H1 (cell line): Measurements from ENCODE around the gene RABL3. TPM values are rescaled to one million over a fixed set of nuclear protein-coding genes. Genes with fewer than 3 reads are reported as not detected.

ENCODE experiments used
- CTCF ChIA-PET: fragments of 300-600 bp; sonication (Branson Sonifier 250); formaldehyde crosslinking; loops from one replicate; lab custom pipeline; 2021; ENCODE audit not compliant: partially characterized antibody; lab: Charles Lee
- POLR2A ChIA-PET: fragments of 300-600 bp; sonication (Branson Sonifier 250); formaldehyde crosslinking; loops from one replicate; lab custom pipeline; 2021; ENCODE audit warnings: inconsistent platforms; ENCODE audit not compliant: partially characterized antibody; lab: Charles Lee
- DNase-seq, 2 experiments: peaks; one replicate each; pipeline versions ENCODE4 v3.0.0 to v3.0.0-alpha.2; 2010 to 2022; ENCODE audit warnings: low spot score in 2 of 2, low read depth in 1 of 2, mixed read lengths in 1 of 2
- FAIRE-seq: peaks from 2 replicates; lab custom pipeline; 2011; peaks lifted over from hg19 to GRCh38; lab: Jason Lieb, UNC
- H2AFZ ChIP-seq: 2 replicates; pipeline ENCODE4 v1.8.1; 2012; ENCODE audit warnings: low read length, inconsistent platforms
- H2AK5ac ChIP-seq: 2 replicates; pipeline ENCODE4 v1.6.1; 2013; ENCODE audit warnings: low read depth, low read length
- H2BK120ac ChIP-seq: replicated peaks from 2 replicates; pipeline ENCODE3; 2013; ENCODE audit warnings: low read depth, low read length, inconsistent platforms
- H2BK12ac ChIP-seq: 2 replicates; pipeline ENCODE4 v1.6.1; 2013; ENCODE audit warnings: low read depth, low read length
- H2BK15ac ChIP-seq: 2 replicates; pipeline ENCODE4 v1.6.1; 2013; ENCODE audit warnings: low read length
- H2BK20ac ChIP-seq: 2 replicates; pipeline ENCODE4 v1.6.1; 2013; ENCODE audit warnings: low read length
- H2BK5ac ChIP-seq: 2 replicates; pipeline ENCODE4 v1.6.1; 2013; ENCODE audit warnings: low read depth, low read length
- H3K14ac ChIP-seq: 2 replicates; pipeline ENCODE4 v1.6.1; 2013; ENCODE audit warnings: inconsistent platforms; ENCODE audit not compliant: insufficient read length
- H3K18ac ChIP-seq: 2 replicates; pipeline ENCODE4 v1.6.1; 2013; ENCODE audit warnings: low read length; ENCODE audit errors: extremely low read depth
- H3K23ac ChIP-seq: 2 replicates; pipeline ENCODE4 v1.6.1; 2013; ENCODE audit warnings: inconsistent platforms; ENCODE audit not compliant: insufficient read length
- H3K23me2 ChIP-seq: 2 replicates; pipeline ENCODE4 v1.6.1; 2013; ENCODE audit warnings: low read depth, low read length
- H3K27ac ChIP-seq: 2 replicates; pipeline ENCODE4 v1.6.1; 2011; ENCODE audit warnings: low read depth, low read length, inconsistent platforms
- H3K27me3 ChIP-seq, 4 experiments: replicated peaks in 1 of 4; 1 replicate in 1 of 4; 2 replicates in 3 of 4; pipeline versions ENCODE4 v1.6.1 to v1.8.1; 2011 to 2013; ENCODE audit warnings: low read length in 3 of 4, mild to moderate bottlenecking in 3 of 4, inconsistent platforms in 2 of 4, mixed read lengths in 2 of 4, moderate library complexity in 1 of 4; ENCODE audit not compliant: control insufficient read depth in 3 of 4, insufficient read depth in 3 of 4; ENCODE audit errors: extremely low read depth in 1 of 4
- H3K36me3 ChIP-seq, 4 experiments: 2 replicates each; pipeline versions ENCODE4 v1.6.1 to v1.8.1; 2011 to 2013; ENCODE audit warnings: mild to moderate bottlenecking in 4 of 4, low read length in 3 of 4, moderate library complexity in 2 of 4, control low read depth in 1 of 4, inconsistent platforms in 1 of 4; ENCODE audit not compliant: insufficient read depth in 4 of 4, control insufficient read depth in 2 of 4
- H3K4ac ChIP-seq: replicated peaks from 2 replicates; pipeline ENCODE3; 2013; ENCODE audit warnings: low read length, low read depth, mixed read lengths, inconsistent platforms; ENCODE audit not compliant: insufficient read length
- H3K4me1 ChIP-seq, 4 experiments: replicated peaks in 1 of 4; 1 replicate in 1 of 4; 2 replicates in 3 of 4; pipeline versions ENCODE4 v1.6.1 to v1.8.1; 2011 to 2013; ENCODE audit warnings: low read length in 3 of 4, inconsistent platforms in 2 of 4, mixed read lengths in 1 of 4; ENCODE audit not compliant: insufficient read depth in 4 of 4, control insufficient read depth in 3 of 4
- H3K4me2 ChIP-seq, 2 experiments: 2 replicates each; pipeline versions ENCODE4 v1.6.1 to v1.8.1; 2011 to 2013; ENCODE audit warnings: low read depth in 2 of 2, low read length in 2 of 2, control low read depth in 1 of 2, inconsistent platforms in 1 of 2, mild to moderate bottlenecking in 1 of 2; ENCODE audit not compliant: insufficient read depth in 1 of 2
- H3K4me3 ChIP-seq, 4 experiments: fragments of 200-600, 300-600 bp in 1 of 4; sonication (generic), shearing (Covaris generic), sonication (Bioruptor Twin) in 1 of 4; 2 replicates each; pipeline versions ENCODE4 v1.5.1 to v1.8.1; 2011 to 2016; ENCODE audit warnings: low read length in 4 of 4, low read depth in 3 of 4, control low read depth in 2 of 4, inconsistent platforms in 2 of 4, mild to moderate bottlenecking in 2 of 4, mixed read lengths in 1 of 4, moderate library complexity in 1 of 4; ENCODE audit not compliant: insufficient read depth in 2 of 4; ENCODE audit errors: extremely low read depth in 1 of 4
- H3K56ac ChIP-seq: replicated peaks from 2 replicates; pipeline ENCODE3; 2013; ENCODE audit warnings: low read depth, mild to moderate bottlenecking, mixed read lengths, low read length, inconsistent platforms; ENCODE audit not compliant: insufficient read length
- H3K79me1 ChIP-seq: 2 replicates; pipeline ENCODE4 v1.6.1; 2013; ENCODE audit warnings: low read depth, low read length, control low read depth
- H3K79me2 ChIP-seq, 2 experiments: 2 replicates each; pipeline versions ENCODE4 v1.6.1 to v1.8.1; 2012 to 2013; ENCODE audit warnings: low read length in 2 of 2, mild to moderate bottlenecking in 2 of 2, inconsistent platforms in 1 of 2; ENCODE audit not compliant: insufficient read depth in 2 of 2, control insufficient read depth in 1 of 2
- H3K9ac ChIP-seq, 4 experiments: replicated peaks in 1 of 4; 1 replicate in 1 of 4; 2 replicates in 3 of 4; pipeline versions ENCODE4 v1.6.1 to v1.8.1; 2011 to 2013; ENCODE audit warnings: low read depth in 3 of 4, low read length in 3 of 4, control low read depth in 2 of 4, mild to moderate bottlenecking in 2 of 4, moderate library complexity in 2 of 4, inconsistent platforms in 1 of 4; ENCODE audit errors: extremely low read depth in 1 of 4
- H3K9me3 ChIP-seq, 2 experiments: 2 replicates each; pipeline versions ENCODE4 v1.6.1 to v1.8.1; 2012 to 2013; ENCODE audit warnings: mild to moderate bottlenecking in 2 of 2, moderate library complexity in 2 of 2, control low read depth in 1 of 2, inconsistent platforms in 1 of 2, low read depth in 1 of 2, low read length in 1 of 2, mixed read lengths in 1 of 2; ENCODE audit not compliant: insufficient read depth in 2 of 2
- H4K20me1 ChIP-seq, 2 experiments: replicated peaks in 1 of 2; 2 replicates each; pipeline versions ENCODE3 to v1.8.1; 2011 to 2013; ENCODE audit warnings: inconsistent platforms in 2 of 2, low read length in 2 of 2, mild to moderate bottlenecking in 1 of 2; ENCODE audit not compliant: insufficient read depth in 2 of 2, control insufficient read depth in 1 of 2
- H4K5ac ChIP-seq: 2 replicates; pipeline ENCODE4 v1.6.1; 2013; ENCODE audit warnings: low read length, low read depth, mixed read lengths, inconsistent platforms; ENCODE audit not compliant: insufficient read length
- H4K8ac ChIP-seq: 2 replicates; pipeline ENCODE4 v1.8.0; 2013; ENCODE audit warnings: mild to moderate bottlenecking, moderate library complexity, low read length, inconsistent platforms; ENCODE audit not compliant: insufficient read depth; ENCODE audit errors: extremely low read depth
- H4K91ac ChIP-seq: replicated peaks from 2 replicates; pipeline ENCODE3; 2013; ENCODE audit warnings: low read length, mixed read lengths, inconsistent platforms; ENCODE audit not compliant: insufficient read length
- BACH1 ChIP-seq: IDR thresholded peaks from 2 replicates; pipeline ENCODE4 v1.6.1; 2012; ENCODE audit warnings: low read length, improper control_type of control experiment
- CREB1 ChIP-seq: IDR thresholded peaks from 2 replicates; pipeline ENCODE4 v1.6.1; 2012; ENCODE audit warnings: inconsistent platforms
- GABPA ChIP-seq: IDR thresholded peaks from 2 replicates; pipeline ENCODE4 v1.6.1; 2011; ENCODE audit warnings: mild to moderate bottlenecking, low read length, moderate library complexity, borderline replicate concordance; ENCODE audit not compliant: insufficient read depth
- PHF8 ChIP-seq: fragments of 200-600 bp; sonication (generic); conservative IDR thresholded peaks from 2 replicates; pipeline ENCODE4 v1.7.1; 2012; ENCODE audit warnings: low read depth, mild to moderate bottlenecking, inconsistent platforms, low read length, moderate library complexity
- POLR2AphosphoS5 ChIP-seq: IDR thresholded peaks from 2 replicates; pipeline ENCODE4 v1.6.1; 2011; ENCODE audit warnings: low read depth, low read length
- RNF2 ChIP-seq: fragments of 200-900, 300-1000 bp; sonication (generic); IDR thresholded peaks from 2 replicates; pipeline ENCODE4 v1.7.1; 2016; ENCODE audit warnings: borderline replicate concordance, low read depth, mild to moderate bottlenecking, antibody characterized with exemption, low read length; ENCODE audit not compliant: poor library complexity, severe bottlenecking; ENCODE audit errors: missing control alignments
- TCF12 ChIP-seq: IDR thresholded peaks from 2 replicates; pipeline ENCODE4 v1.6.1; 2011; ENCODE audit warnings: low read depth, mild to moderate bottlenecking, low read length
- WGBS, 2 experiments: shearing (Covaris generic) in 1 of 2; methylation state at CpG; one replicate each; pipeline versions ENCODE4 v1.1.6 to v1.1.7; 2013 to 2015; ENCODE audit warnings: low lambda C conversion rate in 2 of 2, mixed read lengths in 2 of 2, inconsistent platforms in 1 of 2, low coverage in 1 of 2, missing lambda C conversion rate in 1 of 2; ENCODE audit not compliant: insufficient replicate concordance in 2 of 2, insufficient coverage in 1 of 2, insufficient read length in 1 of 2; ENCODE audit errors: extremely low coverage in 1 of 2, missing lambda C conversion rate in 1 of 2; 5-methylcytosine and 5-hydroxymethylcytosine counted together
- polyA plus RNA-seq, 7 experiments: library from polyadenylated mRNA; depleted of rRNA in 3 of 7; stranded (reverse) in 5 of 7; unstranded in 2 of 7; fragments of >200 nt in 5 of 7; fragments of 200-250 nt in 2 of 7; gene quantifications; 1 replicate in 5 of 7; 2 replicates in 1 of 7; 4 replicates in 1 of 7; pipeline versions ENCODE4 v1.2.1 to v1.2.3, GENCODE V29; 2011 to 2013; ENCODE audit warnings: missing spikeins in 2 of 7, mixed read lengths in 2 of 7
- total RNA-seq: library from RNA; stranded (reverse); fragmentation: NEBNext Ultra II Directional; extraction: Animal tissue kit (Norgen Biotek cat#: 25700); gene quantifications from 2 replicates; pipeline ENCODE4 v1.2.1, GENCODE V29; 2021

RABL3 gene
- total and polyA plus RNA-seq, 2 of the 8 experiments (the other 6 are each of a cell fraction or from before 2014, with no cell fraction given) = 4.4 to 19.2 TPM

- Histone ChIP-seq H3K4me3 (no peak overlapping the region), H3K9me3 (no peaks in the 10 kb centered on the region), H3K79me1 (no peaks in the 10 kb centered on the region), H3K27ac (no peak overlapping the region), H3K9ac (no peak overlapping the region), H2AFZ (no peak overlapping the region), H3K4me2 (no peak overlapping the region), H2BK12ac (no peak overlapping the region), H4K91ac (no peak overlapping the region), H3K36me3 (no peaks in the 10 kb centered on the region), H3K23me2 (no peaks in the 10 kb centered on the region), H3K4ac (no peak overlapping the region), H3K4me1 (no peaks in the 10 kb centered on the region; a peak in 2 of 7 replicates), H2BK20ac (no peak overlapping the region), H3K14ac (no peak overlapping the region), H2BK15ac (no peak overlapping the region), H3K18ac (no peak overlapping the region), H3K27me3 (no peaks in the 10 kb centered on the region), H3K56ac (no peak overlapping the region), H4K20me1 (no peaks in the 10 kb centered on the region), H2BK120ac (no peak overlapping the region), H4K8ac (no peak overlapping the region), H4K5ac (no peak overlapping the region), H3K79me2 (no peaks in the 10 kb centered on the region), H3K23ac (no peak overlapping the region), H2AK5ac (no peak overlapping the region), H2BK5ac (no peak overlapping the region)
- no peak for FAIRE-seq
- 97% methylated on average over 2 of the region's 2 CpGs; no CpG with 5 or more reads in 1 of the 2 experiments for WGBS, 2 experiments
- TF ChIP-seq CREB1 (no peak), BACH1 (no peak), RNF2 (no peak), GABPA (no peak), POLR2AphosphoS5 (no peak), PHF8 (no peak), TCF12 (no peak)
- ChIA-PET CTCF (interaction anchor here (0.7 to 1.2 kb wide), 2 partner anchors 15 to 86 kb away, joined by 3 read pairs; no protein-coding TSS in a partner anchor), POLR2A (no interaction called here)
- DNase-seq = no peak
Observed at GRCh38 chr3:120650311-120650710, 92.0 kb downstream of the RABL3 start.
